Measurements from ENCODE around the gene CFAP92.

The CFAP92 gene

GRCh38 chr3:128875556-128876120 lies 118.2 kb downstream of the CFAP92 start:
- POLR2A ChIA-PET: interaction anchor here (0.6 kb wide), 1 partner anchor 1014 kb away, joined by 4 read pairs; no protein-coding TSS in a partner anchor
- CTCF ChIA-PET: interaction anchor here (0.6 to 1.7 kb wide), 4 partner anchors 9 to 95 kb away, joined by 3 to 5 read pairs (median 3); no protein-coding TSS in a partner anchor
- TF ChIP-seq ZNF654 (tag by site-specific recombination; IDR thresholded peaks at IDR 0.05; ENCODE audit: low read depth) (peak; percentile 51), ZNF558 (tag by site-specific recombination; IDR thresholded peaks at IDR 0.05) (0 out of 2 replicates have a peak, but pooled peaks have one; percentile 54), BCL11B (tag by site-specific recombination; IDR thresholded peaks at IDR 0.05; ENCODE audit: low read depth) (no peak), ZNF175 (tag by site-specific recombination; IDR thresholded peaks at IDR 0.05) (no peak), CTCF (tag by site-specific recombination; IDR thresholded peaks at IDR 0.05) (peak; percentile 50; the same call in 1 of the 2 replicates), SP2 (tag by site-specific recombination; IDR thresholded peaks at IDR 0.05) (no peak), ZNF324 (tag by site-specific recombination; IDR thresholded peaks at IDR 0.05) (no peak), REPIN1 (tag by site-specific recombination; IDR thresholded peaks at IDR 0.05; ENCODE audit: low read depth) (no peak), ZNF10 (tag by site-specific recombination; IDR thresholded peaks at IDR 0.05) (no peak), PRDM6 (tag by site-specific recombination; IDR thresholded peaks at IDR 0.05) (no peak), ZNF792 (tag by site-specific recombination; IDR thresholded peaks at IDR 0.05) (no peak), ZNF280C (tag by site-specific recombination; IDR thresholded peaks at IDR 0.05) (no peak), PRDM10 (tag by site-specific recombination; IDR thresholded peaks at IDR 0.05) (peak; percentile 22; the same call in 1 of the 2 replicates), ZNF549 (tag by site-specific recombination; IDR thresholded peaks at IDR 0.05) (no peak), ZFP37 (tag by site-specific recombination; IDR thresholded peaks at IDR 0.05) (no peak), REST (tag by site-specific recombination; IDR thresholded peaks at IDR 0.05) (no peak), ZNF664 (tag by site-specific recombination; IDR thresholded peaks at IDR 0.05) (no peak)
- Histone ChIP-seq H3K36me3 (ENCODE audit: control insufficient read depth in 2 of 2, insufficient read depth in 1 of 2, low read length in 2 of 2) (peaks cover 0 to 10% of the 10 kb centered on the region in 2 experiments; a peak in 1 of 3 replicates), H3K9me3 (ENCODE audit: control insufficient read depth, insufficient read depth, low read depth, low read length) (no peaks in the 10 kb centered on the region), H3K4me1 (ENCODE audit: control insufficient read depth, insufficient read depth, low read length) (no peaks in the 10 kb centered on the region), H3K4me3 (ENCODE audit: low read depth, low read length) (no peak overlapping the region), H3K27ac (ENCODE audit: extremely low read depth, low read depth, low read length) (no peak overlapping the region)
